ENCODE data around the gene ARHGEF6.
"Not testable (repeated sequence)": the region's sequence is repeated elsewhere in the genome, so short reads cannot be mapped to it uniquely, and the experiment has no call there.

The ARHGEF6 gene, protein sequence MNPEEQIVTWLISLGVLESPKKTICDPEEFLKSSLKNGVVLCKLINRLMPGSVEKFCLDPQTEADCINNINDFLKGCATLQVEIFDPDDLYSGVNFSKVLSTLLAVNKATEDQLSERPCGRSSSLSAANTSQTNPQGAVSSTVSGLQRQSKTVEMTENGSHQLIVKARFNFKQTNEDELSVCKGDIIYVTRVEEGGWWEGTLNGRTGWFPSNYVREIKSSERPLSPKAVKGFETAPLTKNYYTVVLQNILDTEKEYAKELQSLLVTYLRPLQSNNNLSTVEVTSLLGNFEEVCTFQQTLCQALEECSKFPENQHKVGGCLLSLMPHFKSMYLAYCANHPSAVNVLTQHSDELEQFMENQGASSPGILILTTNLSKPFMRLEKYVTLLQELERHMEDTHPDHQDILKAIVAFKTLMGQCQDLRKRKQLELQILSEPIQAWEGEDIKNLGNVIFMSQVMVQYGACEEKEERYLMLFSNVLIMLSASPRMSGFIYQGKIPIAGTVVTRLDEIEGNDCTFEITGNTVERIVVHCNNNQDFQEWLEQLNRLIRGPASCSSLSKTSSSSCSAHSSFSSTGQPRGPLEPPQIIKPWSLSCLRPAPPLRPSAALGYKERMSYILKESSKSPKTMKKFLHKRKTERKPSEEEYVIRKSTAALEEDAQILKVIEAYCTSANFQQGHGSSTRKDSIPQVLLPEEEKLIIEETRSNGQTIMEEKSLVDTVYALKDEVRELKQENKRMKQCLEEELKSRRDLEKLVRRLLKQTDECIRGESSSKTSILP

DNA sequence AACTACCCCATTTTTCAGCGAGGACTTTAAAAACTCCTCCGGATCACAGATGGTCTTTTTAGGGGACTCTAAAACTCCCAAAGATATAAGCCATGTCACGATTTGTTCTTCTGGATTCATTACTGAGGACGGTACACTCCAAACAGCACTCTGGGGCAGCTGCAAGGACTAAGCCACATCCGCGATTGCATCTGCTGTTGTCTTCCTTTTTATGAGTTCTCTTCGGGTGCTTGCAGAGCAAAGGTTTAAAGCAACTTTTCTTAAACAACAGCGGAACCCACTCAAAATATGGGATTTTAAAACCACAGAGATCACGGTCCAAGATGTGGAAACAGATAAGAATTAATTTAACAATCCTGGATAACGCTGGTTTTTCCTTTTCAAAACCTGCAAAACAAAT is at the start of gene ARHGEF6:
TSS of gene ARHGEF6 (minus strand) at position 170 of the 400 bp plus-strand sequence. CDS start at position 120, 50 bp downstream.
- no peak for DNase-seq (ENCODE audit: low spot score)

DNA sequence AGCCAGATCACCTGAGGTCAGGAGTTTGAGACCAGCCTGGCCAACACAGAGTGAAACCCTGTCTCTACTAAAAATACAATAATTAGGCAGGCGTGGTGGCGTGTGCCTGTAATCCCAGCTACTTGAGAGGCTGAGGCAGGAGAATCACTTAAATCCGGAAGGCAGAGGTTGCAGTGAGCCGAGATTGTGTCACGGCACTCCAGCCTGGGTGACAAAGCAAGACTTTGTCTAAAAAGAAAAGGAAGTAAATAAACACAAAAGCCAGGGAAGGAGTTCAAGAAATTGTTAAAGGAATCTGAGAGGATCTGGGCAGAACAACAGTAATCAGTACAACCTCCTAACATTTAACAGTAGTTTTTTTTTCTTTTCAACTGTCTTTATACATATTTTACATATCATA is 48.7 kb upstream of the ARHGEF6 start:
- no peak for DNase-seq (ENCODE audit: low spot score)

DNA sequence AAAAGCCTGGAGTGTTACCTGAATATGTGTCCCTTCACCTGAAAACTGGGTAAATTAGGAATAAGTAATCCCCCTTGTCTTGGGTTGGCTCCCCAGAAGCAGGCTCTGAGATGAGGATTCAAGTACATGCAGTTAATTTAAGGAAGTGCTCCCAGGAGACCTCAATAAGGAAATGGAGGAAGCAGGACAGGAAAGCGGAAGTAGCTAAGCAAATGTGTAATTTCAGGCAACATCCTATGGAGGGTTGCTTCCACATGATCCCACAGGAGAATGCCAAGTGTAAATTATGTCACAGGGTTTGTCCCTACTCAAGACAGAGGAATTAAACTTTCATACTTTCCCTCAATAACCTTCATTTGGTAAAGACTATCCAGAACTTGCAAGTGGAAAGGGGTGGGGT is 48.1 kb upstream of the ARHGEF6 start:
- no peak for DNase-seq (ENCODE audit: low spot score)

DNA sequence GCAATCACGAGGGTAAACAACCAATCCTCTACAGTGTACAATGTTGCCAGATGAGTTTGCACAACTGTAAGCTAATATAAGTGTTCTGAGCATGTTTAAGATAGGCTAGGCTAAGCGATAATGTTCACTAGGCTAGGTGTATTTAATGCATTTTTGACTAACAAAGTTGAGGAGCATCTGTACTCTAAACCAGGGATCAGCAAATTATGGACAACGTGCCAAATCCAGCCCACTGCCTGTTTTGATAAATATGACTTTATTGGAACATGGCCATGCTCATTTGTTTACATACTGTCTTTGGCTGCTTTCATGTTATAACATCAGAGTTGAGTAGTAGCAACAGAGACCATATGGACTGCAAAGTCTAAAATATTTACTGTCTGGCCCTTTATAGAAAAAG is 46.3 kb upstream of the ARHGEF6 start:
- no peak for DNase-seq (ENCODE audit: low spot score)

DNA sequence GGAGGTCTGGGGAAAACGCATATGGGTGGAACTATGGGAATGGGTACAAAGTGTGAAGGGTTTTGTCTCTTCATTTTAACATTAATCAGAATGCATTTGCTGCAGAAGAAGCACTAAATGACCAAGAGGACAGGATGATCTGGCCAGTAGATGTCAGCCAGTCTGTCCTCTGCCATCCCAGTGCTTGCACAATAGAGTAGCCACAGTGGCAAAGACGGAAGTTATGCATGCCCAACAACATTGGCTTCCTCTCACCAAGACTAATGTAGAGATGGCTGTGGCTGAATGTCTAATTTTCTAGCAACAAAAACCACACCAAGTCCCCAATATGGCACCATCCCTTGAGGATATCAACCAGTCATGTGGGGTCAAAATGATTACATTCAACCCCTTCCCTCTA is 45.0 kb upstream of the ARHGEF6 start:
- no peak for DNase-seq (ENCODE audit: low spot score)

DNA sequence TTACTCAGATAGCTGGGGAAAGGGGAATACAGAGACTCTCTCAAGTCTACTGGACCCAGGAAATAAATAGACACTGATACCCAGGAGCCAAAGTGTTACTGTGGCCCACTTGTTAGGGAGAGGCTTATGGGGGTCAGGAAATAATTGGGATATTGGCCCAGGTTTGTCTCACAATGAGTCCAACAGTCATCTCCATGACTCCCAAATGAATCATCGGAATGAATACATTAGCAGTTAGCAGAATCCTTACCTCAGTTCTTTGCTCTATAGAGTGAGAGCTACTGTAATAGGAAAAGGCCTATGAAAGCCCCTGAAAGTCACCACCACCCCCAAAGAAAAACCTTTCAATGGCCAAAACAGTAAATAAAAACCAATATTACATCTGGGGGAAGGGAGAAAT is 42.4 kb upstream of the ARHGEF6 start:
- DNase-seq (ENCODE audit: low spot score) = no peak

DNA sequence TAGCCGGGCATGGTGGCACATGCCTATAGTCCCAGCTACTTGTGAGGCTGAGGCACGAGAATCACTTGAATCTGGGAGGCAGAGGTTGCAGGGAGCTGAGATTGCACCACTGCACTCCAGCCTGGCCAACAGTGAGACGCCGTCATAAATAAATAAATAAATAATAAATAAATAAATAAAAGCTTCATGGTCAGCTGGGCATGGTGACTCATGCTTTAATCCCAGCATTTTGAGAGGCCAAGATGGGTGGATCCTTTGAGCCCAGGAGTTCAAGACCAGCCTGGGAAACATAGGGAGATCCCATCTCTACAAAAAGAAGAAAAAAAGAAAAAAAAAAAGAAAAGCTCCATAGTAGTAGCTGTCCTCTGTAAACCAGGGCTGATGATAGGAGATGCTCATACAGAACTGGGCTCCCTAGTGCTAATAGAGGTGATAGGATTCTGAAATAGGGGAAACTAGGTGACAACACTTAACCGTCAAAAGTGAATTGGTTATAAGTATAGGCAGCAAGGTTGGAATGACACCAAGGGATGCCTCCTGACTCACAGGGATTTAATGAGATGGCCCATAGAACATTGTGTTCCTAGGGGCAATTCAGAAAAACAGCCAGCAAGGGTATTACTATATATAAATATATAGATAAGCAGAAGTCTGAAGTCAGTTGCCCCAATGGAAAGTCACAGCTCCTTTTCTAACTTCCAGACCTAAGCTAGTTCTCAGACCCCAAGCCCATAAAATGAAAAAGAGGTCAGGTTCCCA is 41.8 kb upstream of the ARHGEF6 start:
- DNase-seq (ENCODE audit: low spot score) = no peak

DNA sequence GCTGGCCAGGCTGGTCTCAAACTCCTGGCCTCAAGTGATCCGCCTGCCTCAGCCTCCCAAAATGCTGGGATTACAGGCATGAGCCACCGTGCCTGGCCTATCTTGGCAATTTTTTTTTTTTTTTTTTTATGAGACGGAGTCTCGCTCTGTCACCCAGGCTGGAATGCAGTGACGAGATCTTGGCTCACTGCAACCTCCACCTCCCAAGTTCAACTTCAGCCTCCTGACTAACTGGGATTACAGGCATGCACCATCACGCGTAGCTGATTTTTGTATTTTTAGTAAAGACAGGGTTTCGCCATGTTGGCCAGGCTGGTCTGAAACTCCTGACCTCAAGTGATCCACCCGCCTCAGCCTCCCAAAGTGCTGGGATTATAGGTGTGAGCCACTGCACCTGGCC is 39.0 kb upstream of the ARHGEF6 start:
- not testable (repeated sequence) for DNase-seq (ENCODE audit: low spot score)

DNA sequence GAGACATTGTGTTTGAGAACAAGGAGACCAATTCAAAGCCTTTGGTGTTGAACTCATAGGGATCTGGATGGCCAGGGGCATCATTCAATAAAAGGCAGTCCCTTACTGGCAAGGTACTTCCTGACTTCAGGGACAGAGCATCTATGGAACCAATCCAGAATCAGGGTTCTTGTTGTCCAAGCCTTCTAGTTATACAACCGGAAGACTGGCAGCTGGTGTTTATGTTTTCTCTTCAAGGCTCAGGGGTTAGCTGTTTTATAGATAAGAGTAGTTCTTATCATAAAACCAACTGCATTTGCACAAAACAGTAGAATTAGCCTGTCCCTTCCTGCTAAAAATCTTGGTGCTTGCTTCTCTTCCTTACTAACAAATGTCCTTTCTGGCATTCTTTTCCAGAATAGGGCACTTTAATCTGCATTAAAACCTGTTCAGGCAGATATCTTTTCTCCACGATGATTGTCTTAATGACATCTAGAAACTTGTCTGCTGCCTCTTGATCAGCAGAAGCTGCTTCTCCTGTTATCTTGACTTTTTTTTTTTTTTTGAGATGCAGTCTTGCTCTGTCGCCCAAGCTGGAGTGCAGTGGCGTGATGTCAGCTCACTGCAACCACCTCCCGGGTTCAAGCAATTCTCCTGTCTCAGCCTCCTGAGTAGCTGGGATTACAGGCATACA is 38.4 kb upstream of the ARHGEF6 start:
- no peak for DNase-seq (ENCODE audit: low spot score)

DNA sequence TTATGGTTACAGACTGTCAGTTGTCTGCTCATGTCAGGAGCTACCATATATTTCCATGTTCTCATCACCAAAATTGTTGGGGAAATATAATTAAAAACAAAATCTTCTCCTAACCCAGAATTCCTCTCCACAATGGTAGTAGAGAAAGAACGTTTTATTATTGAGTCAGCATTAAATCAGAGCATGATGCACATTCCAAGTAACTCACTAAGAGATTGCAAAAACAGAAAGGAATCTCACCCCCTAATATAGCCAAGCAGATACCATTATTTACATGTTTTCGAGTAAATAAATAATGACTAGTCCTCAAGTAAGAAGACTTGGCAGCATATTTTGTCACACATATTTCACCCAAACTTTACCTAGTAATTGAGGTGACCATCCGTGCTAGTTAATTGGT is 36.2 kb upstream of the ARHGEF6 start:
- no peak for DNase-seq (ENCODE audit: low spot score)

DNA sequence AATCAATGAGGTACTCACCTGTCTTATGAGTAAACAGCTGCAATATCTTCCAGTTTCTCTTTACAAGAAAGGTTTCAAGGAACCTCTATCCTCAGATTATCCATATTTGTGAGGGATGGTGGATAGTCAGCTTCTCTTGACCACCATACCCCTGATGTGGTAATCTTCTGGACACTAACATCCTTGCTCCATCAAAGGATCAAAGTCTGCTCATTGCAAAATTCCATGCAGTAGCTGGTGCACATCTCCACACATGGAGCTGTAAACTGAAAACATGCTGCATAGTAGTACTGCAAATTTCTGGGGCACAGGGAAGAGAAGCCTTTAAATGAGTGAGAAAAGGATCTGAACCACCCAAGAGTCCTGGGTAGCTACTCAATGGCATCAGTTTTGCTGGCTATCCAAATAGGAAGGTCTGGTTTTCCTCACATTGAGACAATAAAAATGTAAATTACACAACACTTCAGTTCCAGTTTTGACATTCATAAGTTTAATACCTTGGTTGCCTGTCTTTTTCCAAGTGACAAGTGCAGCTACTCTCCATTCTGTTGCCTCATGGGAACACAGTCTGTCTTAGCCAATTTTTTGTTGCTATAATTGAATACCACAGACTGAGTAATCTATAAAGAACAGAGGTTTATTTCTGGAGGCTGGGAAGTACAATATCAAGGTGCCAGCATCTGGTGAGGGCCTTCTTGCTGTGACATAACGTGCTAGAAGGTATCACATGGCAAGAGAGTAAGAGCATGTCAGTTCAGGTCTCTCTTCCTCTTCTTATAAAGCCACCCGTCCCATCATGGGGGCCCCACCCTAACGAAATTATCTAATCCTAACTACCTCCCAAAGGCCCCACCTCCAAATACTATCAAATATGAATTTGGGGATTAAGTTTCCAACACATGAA is 34.4 kb upstream of the ARHGEF6 start:
- DNase-seq (ENCODE audit: low spot score) = no peak

DNA sequence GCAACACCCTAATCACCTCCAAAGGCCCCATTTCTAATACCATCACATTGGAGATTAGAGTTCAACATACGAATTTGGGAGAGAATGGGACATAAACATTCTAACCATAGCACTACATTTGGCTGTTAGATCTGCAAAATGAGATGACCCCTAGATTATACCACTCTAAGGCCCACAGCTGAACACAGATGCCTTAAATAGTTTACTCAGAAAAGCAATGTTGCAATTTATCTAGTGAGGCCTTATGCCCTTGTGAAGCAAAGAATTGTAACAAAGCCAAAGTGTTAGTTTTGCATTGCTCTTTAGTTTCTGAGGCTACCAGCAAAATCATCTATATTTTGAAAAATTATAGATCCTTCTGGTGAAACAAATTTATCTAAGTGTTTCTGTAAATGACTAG is 31.6 kb upstream of the ARHGEF6 start:
- DNase-seq (ENCODE audit: low spot score) = no peak

DNA sequence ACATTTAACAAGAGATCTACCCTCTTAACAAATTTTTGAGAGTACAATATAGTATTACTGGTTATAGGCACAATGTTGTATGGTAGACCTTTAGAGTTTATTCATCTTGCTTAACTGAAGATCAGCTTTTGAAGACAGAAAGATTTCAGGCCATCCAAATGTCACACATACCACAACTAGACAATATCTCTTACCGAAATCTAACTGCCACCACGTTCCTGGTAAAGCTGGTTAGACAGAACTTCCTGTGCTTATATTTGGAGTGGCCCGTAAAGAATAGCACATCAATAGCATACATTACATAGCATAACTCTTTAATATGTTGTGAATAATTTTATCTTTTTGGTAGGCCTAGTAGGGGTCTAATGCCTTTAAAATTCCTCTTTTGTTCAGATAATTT is 29.8 kb upstream of the ARHGEF6 start:
- no peak for DNase-seq (ENCODE audit: low spot score)

DNA sequence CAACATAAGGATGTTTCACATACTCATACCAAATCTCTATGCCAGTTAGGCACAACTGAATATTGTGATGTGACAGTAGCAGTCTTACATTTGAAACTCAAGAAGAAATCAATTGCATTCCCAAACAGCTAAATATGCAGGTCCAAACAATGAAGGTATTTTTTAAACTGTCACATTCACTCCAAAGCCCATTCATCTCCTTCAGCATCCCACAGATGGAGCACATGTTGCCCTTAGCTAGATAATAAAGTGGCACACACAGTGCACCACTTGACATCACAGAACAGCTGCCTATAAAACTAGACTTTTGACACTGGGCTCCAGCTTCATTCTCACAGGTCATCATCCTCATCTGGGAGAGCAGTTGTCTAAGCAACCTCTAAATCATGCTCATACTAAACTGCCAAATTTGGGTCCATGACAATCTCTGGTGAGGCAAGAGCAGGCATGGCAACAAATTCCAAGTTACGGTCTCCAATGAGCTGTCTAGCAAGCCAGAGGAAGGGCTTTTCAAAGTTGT is 26.2 kb upstream of the ARHGEF6 start:
- no peak for DNase-seq (ENCODE audit: low spot score)

DNA sequence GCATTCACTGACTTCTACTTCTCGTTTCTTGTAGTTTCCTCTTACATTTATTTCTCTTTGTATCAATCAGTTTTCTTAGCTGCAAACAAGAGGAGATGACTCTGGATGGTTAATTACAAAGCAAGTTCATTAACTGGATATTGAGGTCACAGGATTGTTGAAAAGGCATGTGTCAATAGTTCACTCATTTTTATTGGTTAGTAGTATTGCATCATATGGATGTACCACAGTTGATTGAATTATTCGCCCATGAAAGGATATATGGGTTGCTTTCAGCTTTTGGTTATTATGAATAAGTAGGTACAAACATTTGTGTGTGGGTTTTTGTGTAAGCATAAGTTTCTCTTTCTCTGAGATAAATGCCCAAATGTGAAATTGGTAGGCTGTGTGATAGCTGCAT is 21.8 kb upstream of the ARHGEF6 start:
- no peak for DNase-seq (ENCODE audit: low spot score)

DNA sequence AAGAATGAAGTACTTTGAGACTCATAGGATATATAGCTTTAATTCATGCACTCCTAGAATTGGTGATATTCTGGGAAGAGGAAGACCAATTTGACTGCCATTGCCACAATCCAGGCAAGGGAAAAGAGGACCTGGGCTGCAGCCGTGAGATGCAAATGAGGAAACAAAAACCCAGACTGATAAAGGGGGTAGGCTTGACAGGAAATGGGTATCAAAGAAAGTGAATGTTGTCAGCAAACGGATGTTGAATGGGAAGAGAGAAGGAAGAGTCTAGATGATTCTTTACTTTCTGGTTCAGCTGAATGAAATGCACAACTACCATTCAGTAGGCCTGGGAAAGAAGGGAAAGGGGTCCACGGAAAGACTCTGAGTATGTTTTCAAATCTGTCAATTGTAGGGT is 17.1 kb upstream of the ARHGEF6 start:
- DNase-seq (ENCODE audit: low spot score) = no peak

DNA sequence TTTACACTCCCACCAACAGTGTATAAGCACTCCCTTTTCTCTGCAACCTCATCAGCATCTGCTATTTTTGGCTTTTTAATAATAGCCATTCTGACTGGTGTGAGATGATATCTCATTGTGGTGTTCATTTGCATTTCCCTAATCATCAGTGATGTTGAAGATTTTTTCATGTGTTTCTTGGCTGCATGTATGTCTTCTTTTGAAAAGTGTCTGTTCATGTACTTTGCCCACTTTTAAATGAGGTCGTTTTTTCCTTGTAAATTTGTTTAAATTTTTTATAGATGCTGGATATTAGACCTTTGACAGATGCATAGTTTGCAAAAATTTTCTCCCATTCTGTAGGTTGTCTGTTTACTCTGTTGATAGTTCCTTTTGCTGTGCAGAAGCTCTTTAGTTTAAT is 14.4 kb upstream of the ARHGEF6 start:
- not testable (repeated sequence) for DNase-seq (ENCODE audit: low spot score)

DNA sequence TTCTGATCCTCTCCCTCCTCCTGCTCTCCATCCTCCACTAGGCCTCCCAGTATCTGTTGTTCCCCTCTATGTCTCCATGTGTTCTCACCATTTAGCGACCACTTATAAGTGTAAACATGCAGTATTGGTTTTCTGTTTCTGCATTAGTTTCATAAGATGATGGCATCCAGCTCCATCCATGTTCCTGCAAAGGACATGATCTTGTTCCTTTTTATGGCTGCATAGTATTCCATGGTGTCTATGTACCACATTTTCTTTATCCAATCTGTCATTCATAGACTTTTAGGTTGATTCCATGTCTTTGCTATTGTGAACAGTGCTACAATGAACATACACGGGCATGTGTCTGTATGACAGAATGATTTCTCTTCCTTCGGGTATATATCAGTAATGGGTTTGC is 13.9 kb upstream of the ARHGEF6 start:
- DNase-seq (ENCODE audit: low spot score) = not testable (repeated sequence)

DNA sequence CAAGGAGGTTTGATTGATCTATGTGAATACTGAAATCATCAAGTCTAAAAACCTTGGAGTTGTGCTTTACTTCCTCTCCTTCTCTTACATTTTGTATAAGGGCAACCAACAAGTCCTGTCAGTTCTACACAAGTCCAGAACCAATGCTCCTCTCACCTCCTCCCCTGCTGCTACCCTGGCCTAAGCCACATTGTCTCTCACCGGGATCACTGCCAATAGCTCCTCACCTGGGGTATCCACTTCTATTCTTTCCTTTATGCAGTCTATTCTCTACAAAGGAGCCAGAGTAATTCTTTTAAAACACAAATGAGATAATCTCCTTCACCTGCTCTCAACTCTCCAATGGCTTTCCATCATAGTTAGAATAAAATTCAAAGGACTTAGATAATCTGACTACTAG is 13.3 kb upstream of the ARHGEF6 start:
- no peak for DNase-seq (ENCODE audit: low spot score)

DNA sequence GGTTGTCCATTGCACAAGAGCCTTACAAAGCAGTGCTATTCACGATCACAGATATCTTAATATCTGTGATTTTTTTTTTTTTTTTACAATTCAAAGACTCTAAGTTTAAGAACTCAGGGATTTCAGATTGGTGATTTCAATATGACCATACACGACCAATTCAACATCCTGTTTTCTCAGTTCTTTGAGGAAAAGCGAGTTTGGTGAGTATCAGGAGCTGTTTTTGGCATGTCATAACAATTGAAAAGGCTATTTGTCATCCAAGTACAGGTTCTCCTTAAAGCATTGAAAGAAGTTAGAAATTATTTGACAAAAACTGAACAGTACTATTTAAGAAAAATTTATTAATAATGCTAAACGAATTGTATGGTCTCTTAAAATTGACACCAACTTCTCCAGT is 9.1 kb upstream of the ARHGEF6 start:
- no peak for DNase-seq (ENCODE audit: low spot score)

DNA sequence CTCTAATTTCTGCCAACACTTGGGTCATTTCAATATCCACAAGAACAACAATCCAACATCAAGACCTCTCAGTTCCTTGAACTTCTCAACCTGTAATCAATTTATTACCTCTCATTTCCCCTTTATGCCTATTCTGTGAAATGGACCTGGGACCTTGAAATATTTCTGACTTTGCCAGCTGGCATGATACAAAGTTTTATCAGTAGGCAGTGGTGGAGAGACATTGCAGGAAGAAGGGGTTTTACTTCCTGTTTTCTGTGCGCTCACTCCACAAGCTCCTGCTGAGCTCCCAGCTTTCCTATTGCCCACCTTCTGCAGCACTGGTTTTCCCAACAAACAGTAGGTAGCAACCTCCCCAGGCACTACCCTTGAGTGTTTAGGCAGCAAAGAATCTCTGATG is 3.5 kb upstream of the ARHGEF6 start:
- DNase-seq (ENCODE audit: low spot score) = no peak
